SK-N-SH (cell line): ENCODE measurements around the gene TCP11L2. TPM values are rescaled to one million over a fixed set of nuclear protein-coding genes. Genes with fewer than 3 reads are reported as not detected.

Experiments
- CTCF ChIA-PET: fragments of 300-600, 350-600 bp; formaldehyde crosslinking; extraction: SDS; loops from one replicate; lab custom pipeline; 2021; lab: Yijun Ruan, JAX
- POLR2A ChIA-PET: fragments of 350-600 bp; sonication (Branson Sonifier 250); formaldehyde crosslinking; extraction: SDS; loops from one replicate; lab custom pipeline; 2020; ENCODE audit warnings: antibody characterized with exemption, inconsistent platforms; lab: Yijun Ruan, JAX
- DNase-seq: peaks from one replicate; pipeline ENCODE4 v3.0.0; 2012
- H2AFZ ChIP-seq: fragments of 200-600 bp; sonication (generic); 2 replicates; pipeline ENCODE4 v1.8.1; 2016; ENCODE audit warnings: antibody characterized with exemption, mild to moderate bottlenecking, low read depth
- H3F3A ChIP-seq: fragments of 200-600 bp; sonication (generic); replicated peaks from 2 replicates; pipeline ENCODE3; 2016; ENCODE audit warnings: antibody characterized with exemption, mild to moderate bottlenecking; ENCODE audit not compliant: insufficient read depth
- H3K27ac ChIP-seq, 2 experiments: fragments of 200-500 bp in 1 of 2; fragments of 200-600 bp in 1 of 2; sonication (Bioruptor generic) in 1 of 2; sonication (generic), shearing (Covaris generic) in 1 of 2; 2 replicates each; pipeline versions ENCODE4 v1.5.1 to v1.6.1; 2014 to 2016; ENCODE audit warnings: low read depth in 2 of 2, inconsistent platforms in 1 of 2, low read length in 1 of 2, mild to moderate bottlenecking in 1 of 2, mixed read lengths in 1 of 2
- H3K27me3 ChIP-seq: fragments of 200-600 bp; sonication (generic), shearing (Covaris generic); 2 replicates; pipeline ENCODE4 v1.6.1; 2016; ENCODE audit warnings: mixed run types; ENCODE audit not compliant: insufficient read depth
- H3K36me3 ChIP-seq, 2 experiments: fragments of 200-500 bp in 1 of 2; fragments of 200-600 bp in 1 of 2; sonication (Bioruptor generic) in 1 of 2; sonication (generic) in 1 of 2; replicated peaks in 1 of 2; 2 replicates each; pipeline versions ENCODE3 to v1.5.1; 2014 to 2016; ENCODE audit warnings: low read length in 1 of 2, mild to moderate bottlenecking in 1 of 2; ENCODE audit not compliant: insufficient read depth in 2 of 2, control insufficient read depth in 1 of 2
- H3K4me1 ChIP-seq, 2 experiments: fragments of 200-500 bp in 1 of 2; fragments of 200-600 bp in 1 of 2; sonication (Bioruptor generic) in 1 of 2; sonication (generic), shearing (Covaris generic) in 1 of 2; 2 replicates each; pipeline versions ENCODE4 v1.5.1 to v1.6.1; 2014 to 2016; ENCODE audit warnings: low read depth in 1 of 2, low read length in 1 of 2, mixed run types in 1 of 2; ENCODE audit not compliant: insufficient read depth in 2 of 2, control insufficient read depth in 1 of 2
- H3K4me2 ChIP-seq: fragments of 200-600 bp; sonication (generic), shearing (Covaris generic); 2 replicates; pipeline ENCODE4 v1.6.1; 2017; ENCODE audit warnings: mixed run types
- H3K4me3 ChIP-seq, 2 experiments: fragments of 200-500 bp in 1 of 2; fragments of 200-600 bp in 1 of 2; sonication (Bioruptor generic) in 1 of 2; sonication (generic), shearing (Covaris generic) in 1 of 2; 2 replicates each; pipeline versions ENCODE4 v1.5.1 to v1.8.1; 2014 to 2016; ENCODE audit warnings: low read depth in 2 of 2, inconsistent platforms in 1 of 2, low read length in 1 of 2, mild to moderate bottlenecking in 1 of 2, mixed read lengths in 1 of 2, moderate library complexity in 1 of 2
- H3K79me2 ChIP-seq: fragments of 200-600 bp; sonication (generic); 2 replicates; pipeline ENCODE4 v1.8.1; 2017; ENCODE audit warnings: mild to moderate bottlenecking; ENCODE audit not compliant: insufficient read depth
- H3K9ac ChIP-seq: fragments of 200-600 bp; sonication (generic); 2 replicates; pipeline ENCODE4 v1.6.1; 2017; ENCODE audit warnings: mixed run types
- H3K9me2 ChIP-seq: fragments of 200-600 bp; sonication (generic); 2 replicates; pipeline ENCODE4 v1.6.1; 2017; ENCODE audit warnings: mixed run types
- H3K9me3 ChIP-seq: fragments of 200-600 bp; sonication (generic); 2 replicates; pipeline ENCODE4 v1.6.1; 2017; ENCODE audit warnings: mixed run types, mild to moderate bottlenecking, moderate library complexity
- H4K20me1 ChIP-seq: fragments of 200-600 bp; sonication (generic); 2 replicates; pipeline ENCODE4 v1.6.1; 2017; ENCODE audit warnings: mild to moderate bottlenecking, mixed run types; ENCODE audit not compliant: insufficient read depth
- CHD2 ChIP-seq: fragments of 150-350 bp; IDR thresholded peaks from 2 replicates; pipeline ENCODE4 v1.6.1; 2018; ENCODE audit warnings: low read length; ENCODE audit not compliant: partially characterized antibody
- CTCF ChIP-seq: fragments of 200-600 bp; sonication (generic); IDR thresholded peaks from 2 replicates; pipeline ENCODE4 v1.6.1; 2017; ENCODE audit warnings: antibody characterized with exemption, mild to moderate bottlenecking, moderate library complexity
- ELF1 ChIP-seq: IDR thresholded peaks from 2 replicates; pipeline ENCODE4 v1.4.0; 2012
- EP300 ChIP-seq, 2 experiments: IDR thresholded peaks; 2 replicates each; pipeline versions ENCODE4 v1.4.0 to v1.6.1; 2012; ENCODE audit warnings: borderline replicate concordance in 1 of 2, low read depth in 1 of 2, low read length in 1 of 2
- FOXJ3 ChIP-seq: sonication (generic); formaldehyde crosslinking; IDR thresholded peaks from 2 replicates; pipeline ENCODE4 v1.5.1; 2020; ENCODE audit warnings: mild to moderate bottlenecking, missing genetic modification reagents
- GABPA ChIP-seq: IDR thresholded peaks from 2 replicates; pipeline ENCODE4 v1.4.0; 2012; ENCODE audit warnings: low read depth, mild to moderate bottlenecking
- JUND ChIP-seq: IDR thresholded peaks from 2 replicates; pipeline ENCODE4 v1.4.0; 2012
- MAX ChIP-seq: IDR thresholded peaks from 2 replicates; pipeline ENCODE4 v1.4.0; 2012; ENCODE audit warnings: low read depth
- NFIC ChIP-seq: IDR thresholded peaks from 2 replicates; pipeline ENCODE4 v1.4.0; 2012; ENCODE audit warnings: borderline replicate concordance
- RAD21 ChIP-seq: IDR thresholded peaks from 2 replicates; pipeline ENCODE4 v1.6.1; 2012; ENCODE audit warnings: mild to moderate bottlenecking, low read length
- RCOR1 ChIP-seq: fragments of 150-350 bp; IDR thresholded peaks from 2 replicates; pipeline ENCODE4 v1.6.1; 2017; ENCODE audit warnings: antibody characterized with exemption, low read length
- REST ChIP-seq: IDR thresholded peaks from 2 replicates; pipeline ENCODE4 v1.6.1; 2012; ENCODE audit warnings: mild to moderate bottlenecking, low read depth, low read length, moderate library complexity
- SIN3A ChIP-seq: IDR thresholded peaks from 2 replicates; pipeline ENCODE4 v1.6.1; 2012; ENCODE audit warnings: low read depth, mild to moderate bottlenecking, low read length, moderate library complexity, borderline replicate concordance
- TAF1 ChIP-seq: IDR thresholded peaks from 2 replicates; pipeline ENCODE4 v1.6.1; 2012; ENCODE audit warnings: low read depth, mild to moderate bottlenecking, low read length, moderate library complexity, borderline replicate concordance
- TCF12 ChIP-seq: IDR thresholded peaks from 2 replicates; pipeline ENCODE4 v1.4.0; 2012
- USF1 ChIP-seq: IDR thresholded peaks from 2 replicates; pipeline ENCODE4 v1.4.0; 2012; ENCODE audit warnings: low read depth, borderline replicate concordance
- YY1 ChIP-seq: IDR thresholded peaks from 2 replicates; pipeline ENCODE4 v1.4.0; 2012; ENCODE audit warnings: low read depth, mild to moderate bottlenecking
- ZBTB33 ChIP-seq: IDR thresholded peaks from 2 replicates; pipeline ENCODE4 v1.4.0; 2012; ENCODE audit warnings: low read depth, borderline replicate concordance
- WGBS: methylation state at CpG from one replicate; pipeline ENCODE4 v1.1.6; 2017; ENCODE audit warnings: low lambda C conversion rate; 5-methylcytosine and 5-hydroxymethylcytosine counted together
- polyA plus RNA-seq, 3 experiments: library from polyadenylated mRNA; depleted of rRNA; stranded (reverse); fragments of >200 nt; gene quantifications; 2 replicates each; pipeline ENCODE4 v1.2.3, GENCODE V29; 2012

TCP11L2 gene
- polyA plus RNA-seq, 1 of the 3 experiments (the other 2 are of a cell fraction), result 4.0 TPM

- Histone ChIP-seq H3K27me3 (no peaks in the 10 kb centered on the region), H3K36me3 (no peaks in the 10 kb centered on the region), H3K9me3 (no peaks in the 10 kb centered on the region), H3K4me2 (peak overlapping the region; percentile 57), H3K79me2 (no peaks in the 10 kb centered on the region), H3K9ac (peak overlapping the region; percentile 21; the same call in 1 of the 2 replicates), H3K27ac (peak overlapping the region; percentile 58 to 76), H2AFZ (peak overlapping the region; percentile 67), H3F3A (peaks cover 8% of the 10 kb centered on the region), H3K4me3 (no peak overlapping the region), H3K4me1 (peaks cover 5 to 16% of the 10 kb centered on the region in 2 experiments; a peak in 3 of 4 replicates), H4K20me1 (no peaks in the 10 kb centered on the region), H3K9me2 (no peaks in the 10 kb centered on the region)
- TF ChIP-seq RCOR1 (no peak), ELF1 (no peak), TAF1 (no peak), USF1 (no peak), TCF12 (peak; percentile 54; the same call in 1 of the 2 replicates), GABPA (no peak), YY1 (no peak)
- DNase-seq, result no peak
- CTCF ChIA-PET, result interaction anchor here (0.9 kb wide), 1 partner anchor 28 kb away, joined by 3 read pairs; no protein-coding TSS in a partner anchor
- POLR2A ChIA-PET, result no interaction called here
- 51% methylated on average over 7 of the region's 7 CpGs for WGBS
Observed at GRCh38 chr12:106309671-106310505, 7.4 kb downstream of the TCP11L2 start.

- no peak overlapping the region; a peak in 2 of 4 replicates for H3K27ac ChIP-seq
- peaks cover 0 to 2% of the 10 kb centered on the region in 2 experiments for H3K36me3 ChIP-seq
- H3K4me1 ChIP-seq, result peaks cover 5 to 16% of the 10 kb centered on the region in 2 experiments; a peak in 3 of 4 replicates
- POLR2A ChIA-PET, result no interaction called here
- H3K4me3 ChIP-seq, result no peak overlapping the region
- H3F3A ChIP-seq, result peaks cover 8% of the 10 kb centered on the region
- H3K9me2 ChIP-seq, result no peaks in the 10 kb centered on the region
- no peaks in the 10 kb centered on the region for H3K27me3 ChIP-seq
- WGBS, result 92% methylated on average over 5 of the region's 5 CpGs
- no peak for DNase-seq
- H3K9ac ChIP-seq, result no peak overlapping the region
- no peaks in the 10 kb centered on the region for H3K79me2 ChIP-seq
- CTCF ChIA-PET, result no interaction called here
- H2AFZ ChIP-seq, result no peak overlapping the region
- TF ChIP-seq REST (no peak), NFIC (no peak), TCF12 (no peak), YY1 (no peak), FOXJ3 (CRISPR knock-in tag) (no peak), JUND (no peak), CTCF (no peak), TAF1 (no peak), ZBTB33 (no peak), SIN3A (no peak), EP300 (IDR thresholded peaks at IDR 0.05; ENCODE audit: borderline replicate concordance in 1 of 2, low read depth in 1 of 2, low read length in 1 of 2) (no peak), CHD2 (no peak), RAD21 (no peak), MAX (no peak)
- no peak overlapping the region for H3K4me2 ChIP-seq
- no peaks in the 10 kb centered on the region for H3K9me3 ChIP-seq
- no peaks in the 10 kb centered on the region for H4K20me1 ChIP-seq
Observed at GRCh38 chr12:106310687-106311086, 8.2 kb downstream of the TCP11L2 start.
